Measurements from ENCODE around the gene DPF3.

Gene DPF3

DNA sequence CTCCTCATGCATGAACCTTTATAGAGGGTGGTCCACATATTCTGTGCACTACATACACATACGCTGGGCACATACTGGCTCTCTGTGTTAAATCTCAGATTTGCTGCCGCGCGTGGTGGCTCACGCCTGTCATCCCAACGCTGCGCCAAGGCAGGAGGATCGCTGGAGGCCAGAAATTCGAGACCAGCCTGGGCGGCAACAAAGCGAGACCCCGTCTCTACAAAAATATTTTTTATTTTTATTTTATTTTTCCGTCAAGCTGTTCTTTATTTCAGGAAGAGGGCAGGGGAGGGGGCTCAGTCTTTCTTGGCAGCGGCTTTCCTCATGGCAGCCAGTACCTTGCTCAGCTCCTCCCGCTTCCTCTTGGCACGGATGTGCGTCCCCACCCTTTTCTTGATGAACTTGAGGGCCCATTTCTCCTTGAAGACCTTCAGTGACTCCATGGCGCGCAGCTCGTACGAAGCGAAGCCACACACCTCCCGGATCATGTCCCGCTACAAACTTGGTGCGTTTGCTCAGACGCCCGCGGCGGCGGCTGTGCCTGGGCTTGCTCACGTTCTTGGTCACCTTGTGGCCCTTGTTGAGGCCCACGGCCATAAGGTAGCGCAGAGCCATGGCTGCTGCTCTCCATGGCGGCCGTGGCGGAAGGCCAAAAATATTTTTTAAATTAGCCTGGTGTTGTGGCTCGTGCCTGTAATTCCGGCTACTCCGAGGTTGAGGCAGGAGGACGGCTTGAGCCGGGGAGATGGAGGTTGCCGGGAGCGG lies 35.6 kb upstream of the DPF3 start:
- TF ChIP-seq NFIC (IDR thresholded peaks at IDR 0.05) (no peak), TEAD4 (IDR thresholded peaks at IDR 0.05) (no peak), TAF1 (IDR thresholded peaks at IDR 0.05; ENCODE audit: low read depth) (no peak), CREB1 (IDR thresholded peaks at IDR 0.05; ENCODE audit: low read depth) (no peak), TCF12 (IDR thresholded peaks at IDR 0.05; ENCODE audit: low read depth) (no peak), EP300 (IDR thresholded peaks at IDR 0.05; ENCODE audit: borderline replicate concordance) (no peak), RAD21 (IDR thresholded peaks at IDR 0.05; ENCODE audit: low read depth) (no peak), FOXM1 (IDR thresholded peaks at IDR 0.05; ENCODE audit: borderline replicate concordance, low read depth) (no peak), EGR1 (IDR thresholded peaks at IDR 0.05) (no peak), CEBPB (IDR thresholded peaks at IDR 0.05) (no peak), ZBTB7A (IDR thresholded peaks at IDR 0.05; ENCODE audit: low read depth) (no peak)
- TF ChIP-seq, protein P1, sequence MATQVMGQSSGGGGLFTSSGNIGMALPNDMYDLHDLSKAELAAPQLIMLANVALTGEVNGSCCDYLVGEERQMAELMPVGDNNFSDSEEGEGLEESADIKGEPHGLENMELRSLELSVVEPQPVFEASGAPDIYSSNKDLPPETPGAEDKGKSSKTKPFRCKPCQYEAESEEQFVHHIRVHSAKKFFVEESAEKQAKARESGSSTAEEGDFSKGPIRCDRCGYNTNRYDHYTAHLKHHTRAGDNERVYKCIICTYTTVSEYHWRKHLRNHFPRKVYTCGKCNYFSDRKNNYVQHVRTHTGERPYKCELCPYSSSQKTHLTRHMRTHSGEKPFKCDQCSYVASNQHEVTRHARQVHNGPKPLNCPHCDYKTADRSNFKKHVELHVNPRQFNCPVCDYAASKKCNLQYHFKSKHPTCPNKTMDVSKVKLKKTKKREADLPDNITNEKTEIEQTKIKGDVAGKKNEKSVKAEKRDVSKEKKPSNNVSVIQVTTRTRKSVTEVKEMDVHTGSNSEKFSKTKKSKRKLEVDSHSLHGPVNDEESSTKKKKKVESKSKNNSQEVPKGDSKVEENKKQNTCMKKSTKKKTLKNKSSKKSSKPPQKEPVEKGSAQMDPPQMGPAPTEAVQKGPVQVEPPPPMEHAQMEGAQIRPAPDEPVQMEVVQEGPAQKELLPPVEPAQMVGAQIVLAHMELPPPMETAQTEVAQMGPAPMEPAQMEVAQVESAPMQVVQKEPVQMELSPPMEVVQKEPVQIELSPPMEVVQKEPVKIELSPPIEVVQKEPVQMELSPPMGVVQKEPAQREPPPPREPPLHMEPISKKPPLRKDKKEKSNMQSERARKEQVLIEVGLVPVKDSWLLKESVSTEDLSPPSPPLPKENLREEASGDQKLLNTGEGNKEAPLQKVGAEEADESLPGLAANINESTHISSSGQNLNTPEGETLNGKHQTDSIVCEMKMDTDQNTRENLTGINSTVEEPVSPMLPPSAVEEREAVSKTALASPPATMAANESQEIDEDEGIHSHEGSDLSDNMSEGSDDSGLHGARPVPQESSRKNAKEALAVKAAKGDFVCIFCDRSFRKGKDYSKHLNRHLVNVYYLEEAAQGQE (IDR thresholded peaks at IDR 0.05; ENCODE audit: low read depth): no peak
- TF ChIP-seq, protein P2, sequence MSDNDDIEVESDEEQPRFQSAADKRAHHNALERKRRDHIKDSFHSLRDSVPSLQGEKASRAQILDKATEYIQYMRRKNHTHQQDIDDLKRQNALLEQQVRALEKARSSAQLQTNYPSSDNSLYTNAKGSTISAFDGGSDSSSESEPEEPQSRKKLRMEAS (IDR thresholded peaks at IDR 0.05): no peak
- TF ChIP-seq, protein P3, sequence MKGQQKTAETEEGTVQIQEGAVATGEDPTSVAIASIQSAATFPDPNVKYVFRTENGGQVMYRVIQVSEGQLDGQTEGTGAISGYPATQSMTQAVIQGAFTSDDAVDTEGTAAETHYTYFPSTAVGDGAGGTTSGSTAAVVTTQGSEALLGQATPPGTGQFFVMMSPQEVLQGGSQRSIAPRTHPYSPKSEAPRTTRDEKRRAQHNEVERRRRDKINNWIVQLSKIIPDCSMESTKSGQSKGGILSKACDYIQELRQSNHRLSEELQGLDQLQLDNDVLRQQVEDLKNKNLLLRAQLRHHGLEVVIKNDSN (IDR thresholded peaks at IDR 0.05): no peak

DNA sequence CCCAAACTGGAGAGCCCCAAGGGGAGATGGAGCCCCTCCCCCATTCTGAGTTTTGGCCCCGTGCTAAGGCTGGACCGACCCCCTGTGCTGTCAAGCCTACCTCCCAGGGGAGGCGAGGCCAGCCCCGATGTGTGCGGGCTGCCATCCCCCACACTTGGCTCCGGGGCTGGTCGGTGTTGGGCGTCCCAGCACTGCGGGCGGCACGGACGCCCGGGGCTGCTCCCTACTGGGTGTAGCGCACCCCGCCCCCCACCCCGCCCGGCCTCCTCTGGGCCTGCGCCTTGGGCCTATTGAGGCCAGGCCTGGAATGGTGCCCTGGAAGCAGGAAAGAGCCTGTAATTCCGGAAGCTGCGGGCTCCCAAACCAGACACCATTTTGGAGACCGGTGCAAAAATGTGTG lies 35.0 kb upstream of the DPF3 start:
- TF ChIP-seq CREB1 (IDR thresholded peaks at IDR 0.05; ENCODE audit: low read depth) (no peak), RAD21 (IDR thresholded peaks at IDR 0.05; ENCODE audit: low read depth) (no peak), EGR1 (IDR thresholded peaks at IDR 0.05) (no peak), TCF12 (IDR thresholded peaks at IDR 0.05; ENCODE audit: low read depth) (no peak), YY1 (IDR thresholded peaks at IDR 0.05; ENCODE audit: low read depth) (no peak)
- TF ChIP-seq, protein P2 (IDR thresholded peaks at IDR 0.05): no peak

DNA sequence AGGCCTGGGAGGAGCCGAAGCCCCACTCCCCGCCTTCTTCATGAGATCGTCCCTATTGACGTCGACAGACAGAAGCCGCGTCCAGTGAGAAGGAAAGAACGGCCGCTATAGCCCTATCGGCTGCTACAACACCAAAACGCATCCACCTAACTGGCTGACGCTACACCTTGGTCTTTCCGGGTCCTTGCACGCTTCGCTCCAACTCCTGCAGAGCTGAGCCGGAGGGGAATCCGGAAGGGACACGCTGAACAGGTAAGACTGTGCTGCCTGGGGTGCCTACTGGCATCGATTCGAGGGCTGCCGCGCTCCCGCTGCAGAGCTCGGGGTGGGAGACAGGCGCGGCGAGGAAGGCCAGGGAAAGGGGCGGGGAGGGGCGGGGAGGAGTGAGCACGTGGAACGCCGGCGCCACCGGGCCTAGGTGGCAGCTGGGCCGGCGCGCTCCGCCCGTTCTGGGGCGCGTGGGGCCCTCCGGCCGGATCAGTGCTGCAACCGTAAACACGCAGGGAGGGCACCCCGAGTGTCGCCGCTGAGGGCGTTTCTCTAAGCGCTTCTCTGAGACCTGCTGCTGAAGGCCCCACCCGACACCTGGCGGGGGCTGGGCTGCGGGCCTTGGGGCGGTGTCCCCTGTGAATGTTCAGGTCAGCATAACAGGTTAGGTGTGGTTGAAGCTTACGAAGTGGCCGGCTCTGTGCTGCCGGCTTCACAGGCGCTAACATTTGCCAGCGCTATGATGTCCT lies 32.6 kb upstream of the DPF3 start, which contains the start of gene DCAF4:
DCAF4 (plus strand) TSS at position 173 of the 737 bp plus-strand sequence. CDS start 11,515 bp downstream, outside the sequence.
- no peak for TF ChIP-seq TEAD4 (IDR thresholded peaks at IDR 0.05)
- 0 out of 2 replicates have a peak, but pooled peaks have one; percentile 8 for TF ChIP-seq TCF12 (IDR thresholded peaks at IDR 0.05; ENCODE audit: low read depth)
- no peak; the same call in 1 of the 2 replicates for TF ChIP-seq NFIC (IDR thresholded peaks at IDR 0.05)
- TF ChIP-seq CREB1 (IDR thresholded peaks at IDR 0.05; ENCODE audit: low read depth): peak; percentile 56; the same call in 1 of the 2 replicates
- TF ChIP-seq, protein P2 (IDR thresholded peaks at IDR 0.05): peak; percentile 72
- TF ChIP-seq CEBPB (IDR thresholded peaks at IDR 0.05): no peak
- TF ChIP-seq YY1 (IDR thresholded peaks at IDR 0.05; ENCODE audit: low read depth): no peak
- TF ChIP-seq ZBTB7A (IDR thresholded peaks at IDR 0.05; ENCODE audit: low read depth): 0 out of 2 replicates have a peak, but pooled peaks have one; percentile 43
- TF ChIP-seq TAF1 (IDR thresholded peaks at IDR 0.05; ENCODE audit: low read depth): no peak; the same call in 1 of the 2 replicates
- TF ChIP-seq, protein P3 (IDR thresholded peaks at IDR 0.05): peak; percentile 64
- TF ChIP-seq EP300 (IDR thresholded peaks at IDR 0.05; ENCODE audit: borderline replicate concordance): no peak
- TF ChIP-seq, protein P1 (IDR thresholded peaks at IDR 0.05; ENCODE audit: low read depth): no peak
- TF ChIP-seq FOXM1 (IDR thresholded peaks at IDR 0.05; ENCODE audit: borderline replicate concordance, low read depth): no peak

DNA sequence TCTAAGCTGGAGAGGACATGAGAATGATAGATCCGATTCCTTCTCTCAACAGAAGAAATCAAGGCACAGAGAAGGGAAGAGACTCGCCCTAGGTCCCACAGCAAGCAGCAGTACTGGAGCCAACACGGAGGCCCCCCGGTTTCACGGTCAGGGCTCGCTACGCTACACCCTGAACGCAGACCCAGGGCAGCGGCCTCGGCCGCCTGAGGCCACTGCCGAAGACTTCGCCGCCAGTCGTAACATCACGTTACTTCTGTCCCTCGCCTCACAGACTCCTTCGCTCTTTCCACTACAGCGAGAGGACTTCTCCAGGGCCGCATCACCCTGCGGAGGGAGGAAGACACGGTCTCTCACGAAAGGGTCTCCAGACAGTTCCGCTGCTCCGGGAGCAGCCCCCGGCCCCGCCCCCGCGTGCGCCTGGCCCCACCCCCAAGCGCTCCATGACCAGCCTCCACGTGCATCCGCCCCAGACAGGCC lies 32.0 kb upstream of the DPF3 start:
- TF ChIP-seq TCF12 (IDR thresholded peaks at IDR 0.05; ENCODE audit: low read depth): no peak
- TF ChIP-seq ZBTB7A (IDR thresholded peaks at IDR 0.05; ENCODE audit: low read depth): peak; percentile 73

DNA sequence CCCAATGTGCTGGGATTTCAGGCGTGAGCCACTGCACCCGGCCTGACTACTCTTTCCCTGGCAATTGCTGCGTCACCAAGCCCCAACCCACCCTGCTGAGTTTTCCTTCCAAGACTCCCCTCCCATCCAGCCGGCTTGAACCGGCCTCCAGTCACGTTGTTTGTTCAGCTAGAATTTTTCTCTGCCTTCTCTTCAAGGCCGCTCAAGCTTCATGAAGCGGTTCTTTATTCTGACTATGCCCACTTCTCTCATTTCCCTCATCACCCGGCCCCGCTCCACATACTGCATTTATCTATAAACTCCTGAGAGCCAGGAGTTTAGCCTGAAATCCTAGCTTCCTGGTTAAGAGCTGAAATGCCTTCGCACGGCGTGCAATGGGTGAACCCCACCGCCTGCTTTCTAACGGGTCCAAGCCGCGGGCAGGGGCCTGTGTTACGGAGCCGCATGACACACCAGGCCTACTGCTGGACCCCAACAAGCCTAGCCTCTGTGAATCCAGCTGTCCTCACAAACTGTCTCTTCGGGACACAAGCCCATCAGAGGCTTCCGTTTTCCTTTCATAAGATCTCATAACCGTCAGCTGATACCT lies 31.4 kb upstream of the DPF3 start:
- TF ChIP-seq CREB1 (IDR thresholded peaks at IDR 0.05; ENCODE audit: low read depth): no peak
- TF ChIP-seq CEBPB (IDR thresholded peaks at IDR 0.05): no peak
- TF ChIP-seq EGR1 (IDR thresholded peaks at IDR 0.05): no peak
- TF ChIP-seq RAD21 (IDR thresholded peaks at IDR 0.05; ENCODE audit: low read depth): no peak
- TF ChIP-seq, protein P2 (IDR thresholded peaks at IDR 0.05): no peak
- TF ChIP-seq TEAD4 (IDR thresholded peaks at IDR 0.05): no peak
- TF ChIP-seq, protein P1 (IDR thresholded peaks at IDR 0.05; ENCODE audit: low read depth): no peak
- TF ChIP-seq FOXM1 (IDR thresholded peaks at IDR 0.05; ENCODE audit: borderline replicate concordance, low read depth): no peak
- TF ChIP-seq, protein P3 (IDR thresholded peaks at IDR 0.05): no peak
- no peak for TF ChIP-seq NFIC (IDR thresholded peaks at IDR 0.05)
- no peak for TF ChIP-seq TAF1 (IDR thresholded peaks at IDR 0.05; ENCODE audit: low read depth)
